ENCODE measurements around the gene TEAD1.
"Not testable (repeated sequence)": the region's sequence is repeated elsewhere in the genome, so short reads cannot be mapped to it uniquely, and the experiment has no call there.

TEAD1 gene

GRCh38 chr11:12737024-12737423, 62.8 kb downstream of the TEAD1 start:
- DNase-seq (ENCODE audit: low read depth): no peak

- no peak for DNase-seq (ENCODE audit: low read depth)
Measured at GRCh38 chr11:12741671-12742216, 67.5 kb downstream of the TEAD1 start.

- no peak for DNase-seq (ENCODE audit: low read depth)
Measured at GRCh38 chr11:12743834-12744449, 69.7 kb downstream of the TEAD1 start.

DNA sequence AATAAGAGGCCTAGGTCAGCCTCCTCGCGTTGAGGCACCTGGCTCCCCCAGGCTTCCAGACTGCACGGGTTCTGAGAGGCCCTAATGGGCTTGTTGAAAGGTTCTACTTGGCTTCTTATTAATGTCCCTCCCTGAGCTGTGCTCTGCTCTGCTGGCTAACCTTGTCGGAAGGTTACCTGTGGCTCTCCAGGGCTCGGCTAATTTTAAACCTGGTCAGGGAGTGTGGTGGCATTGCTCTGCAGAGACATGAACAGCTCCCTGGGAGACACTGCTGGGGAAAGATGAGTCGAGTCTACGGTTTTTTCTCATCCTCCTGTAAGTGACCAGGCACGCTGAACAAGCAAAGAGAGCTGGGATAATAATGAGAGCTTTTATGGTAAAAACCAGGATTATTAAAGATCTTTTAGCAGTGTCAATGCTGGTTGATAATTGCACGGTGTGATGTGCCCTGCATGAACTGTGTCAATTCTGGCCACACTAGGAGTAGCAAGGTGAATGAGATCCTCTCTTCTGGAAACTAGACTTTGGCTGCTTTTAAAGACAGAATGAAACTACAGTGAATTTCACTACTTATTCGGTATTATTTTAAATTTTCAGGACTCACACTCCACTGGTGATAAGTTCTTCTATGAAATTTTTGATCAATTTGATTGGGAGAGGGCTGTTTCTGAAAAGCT, 70.7 kb downstream of the TEAD1 start:
- DNase-seq (ENCODE audit: low read depth): no peak

GRCh38 chr11:12745787-12746186, 71.6 kb downstream of the TEAD1 start:
- no peak for DNase-seq (ENCODE audit: low read depth)

DNA sequence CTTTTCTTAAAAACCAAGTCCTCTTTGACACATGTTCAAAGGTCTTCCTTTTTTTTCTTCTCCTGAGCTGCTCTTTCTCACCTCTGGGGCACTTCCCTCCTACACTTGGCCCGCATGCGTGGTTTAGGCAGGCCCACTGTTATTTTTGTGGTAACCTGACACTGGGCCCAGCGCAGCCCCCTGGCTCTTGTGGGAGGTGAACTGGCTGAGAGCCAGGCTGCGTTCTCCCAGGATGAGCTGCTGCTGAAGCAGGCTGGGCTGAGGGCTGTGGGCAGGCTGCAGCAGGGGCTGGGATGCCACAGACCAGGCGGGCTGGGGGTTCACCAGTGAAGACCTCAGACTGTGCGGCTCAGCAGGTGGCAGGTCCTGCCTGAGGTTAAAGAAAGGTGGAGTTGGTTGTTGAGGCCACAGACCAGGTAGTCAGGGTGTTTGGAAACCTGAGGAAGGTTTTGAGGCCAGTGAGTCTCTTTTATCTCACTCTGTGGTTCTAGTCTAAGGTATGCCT, 72.4 kb downstream of the TEAD1 start:
- no peak for DNase-seq (ENCODE audit: low read depth)

DNA sequence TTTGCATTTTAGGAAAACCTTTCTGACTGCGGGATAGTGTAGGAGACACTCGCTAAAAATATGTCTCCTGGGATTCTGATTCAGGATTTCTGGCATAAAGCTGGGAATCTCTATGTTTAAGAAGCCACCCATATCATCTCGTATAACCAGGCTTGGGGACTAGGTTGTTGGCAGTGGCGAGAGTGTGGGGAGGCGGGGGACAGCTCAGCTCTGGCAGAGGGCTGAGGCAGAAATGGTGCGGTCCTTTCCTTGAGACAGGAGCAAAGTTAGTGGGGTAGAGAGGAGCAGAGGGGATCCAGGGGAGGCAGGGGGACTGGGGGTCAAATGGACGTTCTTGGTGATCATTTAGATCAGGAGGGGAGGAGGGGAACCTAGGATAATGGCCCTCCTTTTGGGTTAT, 74.3 kb downstream of the TEAD1 start:
- no peak for DNase-seq (ENCODE audit: low read depth)

- DNase-seq (ENCODE audit: low read depth): no peak
Measured at GRCh38 chr11:12749442-12749841, 75.2 kb downstream of the TEAD1 start.

DNA sequence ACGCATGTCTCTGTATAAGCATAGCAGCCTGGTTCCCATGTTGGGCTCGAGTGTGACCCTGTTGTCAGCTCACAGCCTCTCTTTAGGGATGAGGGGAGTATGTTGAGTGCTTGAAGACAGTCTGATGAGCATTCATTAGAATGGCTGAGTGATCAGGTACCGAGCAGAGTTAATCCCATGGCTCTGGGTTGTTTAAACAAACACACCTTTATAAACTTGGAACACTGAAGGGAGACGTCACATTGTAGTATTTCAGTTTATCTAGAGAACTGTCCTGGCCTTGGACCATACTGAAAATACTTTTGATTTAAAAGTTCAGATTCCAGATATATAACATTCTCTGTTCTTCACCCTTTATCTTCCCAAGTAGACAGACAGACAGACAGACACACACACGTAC, 76.0 kb downstream of the TEAD1 start:
- no peak for DNase-seq (ENCODE audit: low read depth)

GRCh38 chr11:12752868-12753524, 78.8 kb downstream of the TEAD1 start:
- no peak for DNase-seq (ENCODE audit: low read depth)

DNA sequence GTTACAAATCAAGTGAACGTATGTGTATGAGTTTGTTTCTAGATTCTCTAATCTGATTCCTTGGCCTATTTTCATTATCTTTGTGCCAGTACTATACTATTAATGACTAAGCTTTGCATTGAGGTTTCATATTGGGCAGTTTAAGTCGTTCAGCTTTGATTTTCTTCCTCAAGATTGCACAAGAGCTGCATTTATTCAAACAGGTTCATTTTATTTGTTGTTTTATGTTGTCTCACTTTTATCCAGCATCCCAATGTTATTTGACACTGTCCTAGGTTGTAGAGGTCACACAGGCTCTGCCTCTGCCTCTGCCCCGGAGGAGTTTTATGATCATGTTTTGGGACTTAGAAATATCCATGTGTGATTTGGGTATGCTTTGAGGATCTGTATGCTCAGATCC, 79.8 kb downstream of the TEAD1 start:
- no peak for DNase-seq (ENCODE audit: low read depth)

DNA sequence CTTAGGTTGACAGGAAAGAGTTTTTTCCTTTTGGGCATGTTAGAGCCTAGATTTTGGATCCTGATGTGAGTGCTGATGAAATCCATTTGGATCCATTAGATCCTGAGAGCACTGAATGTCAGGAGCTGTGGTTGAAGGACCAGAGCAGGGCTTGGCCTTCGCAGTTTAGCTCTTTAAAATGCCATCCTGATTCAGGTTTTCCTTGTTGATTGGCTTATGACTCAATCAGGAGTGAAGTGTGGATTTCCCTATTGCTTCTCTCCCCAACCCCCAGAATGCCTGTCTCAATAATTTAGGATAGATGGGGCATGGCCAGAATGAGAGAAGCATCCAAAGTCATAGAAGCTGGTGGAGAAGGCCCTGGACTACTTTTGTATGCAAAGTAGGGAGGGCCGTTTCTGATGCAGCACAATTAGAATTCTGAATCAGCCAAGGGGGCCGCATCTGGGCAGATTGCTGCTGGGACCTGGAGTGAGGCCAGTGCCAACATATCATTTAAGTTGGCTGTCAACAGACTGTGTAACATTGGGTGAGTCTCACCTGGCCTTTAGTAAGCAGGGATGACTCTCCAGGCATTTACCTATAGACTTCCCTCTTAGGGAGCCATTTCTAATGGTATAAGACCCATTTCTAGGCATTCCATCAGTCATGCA, 80.5 kb downstream of the TEAD1 start:
- DNase-seq (ENCODE audit: low read depth): no peak

- DNase-seq (ENCODE audit: low read depth): no peak
Measured at GRCh38 chr11:12755510-12756453, 81.6 kb downstream of the TEAD1 start.

GRCh38 chr11:12756454-12756806, 82.2 kb downstream of the TEAD1 start:
- no peak for DNase-seq (ENCODE audit: low read depth)

- DNase-seq (ENCODE audit: low read depth): no peak
Measured at GRCh38 chr11:12756867-12757266, 82.6 kb downstream of the TEAD1 start.

DNA sequence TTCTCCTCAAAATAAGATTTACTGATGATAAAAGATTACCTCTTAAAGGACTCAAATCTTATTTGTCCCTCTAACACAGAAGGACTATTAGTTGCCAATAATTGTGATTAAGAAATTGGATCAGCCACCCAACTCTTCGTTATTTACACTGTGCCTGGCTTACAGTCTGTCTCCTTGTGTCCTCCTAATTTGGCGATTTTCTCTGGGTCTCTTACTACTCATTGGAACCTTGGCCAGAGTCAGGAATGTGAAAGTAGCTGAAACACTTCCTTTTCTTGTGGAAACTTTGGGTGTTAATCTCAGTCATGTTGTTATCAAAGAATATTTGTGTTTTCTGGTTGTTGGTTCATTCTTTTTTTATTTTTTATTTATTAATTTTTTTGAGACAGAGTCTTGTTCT, 83.2 kb downstream of the TEAD1 start:
- DNase-seq (ENCODE audit: low read depth): no peak

DNA sequence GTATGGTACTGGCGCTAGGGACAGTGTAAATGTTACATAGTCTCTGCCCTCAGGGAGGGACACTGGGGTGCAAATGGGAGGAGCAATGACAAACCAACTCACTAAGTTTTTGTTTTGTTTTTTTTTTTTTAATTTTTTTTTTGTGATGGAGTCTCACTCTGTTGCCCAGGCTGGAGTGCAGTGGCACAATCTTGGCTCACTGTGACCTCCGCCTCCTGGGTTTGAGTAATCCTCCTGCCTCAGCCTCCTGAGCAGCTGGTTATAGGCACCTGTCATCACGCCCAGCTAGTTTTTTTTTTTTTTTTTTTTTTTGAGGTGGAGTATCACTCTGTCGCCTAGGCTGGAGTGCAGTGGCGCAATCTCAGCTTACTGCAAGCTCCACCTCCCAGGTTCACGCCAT, 83.9 kb downstream of the TEAD1 start:
- not testable (repeated sequence) for DNase-seq (ENCODE audit: low read depth)

GRCh38 chr11:12761029-12761428, 86.8 kb downstream of the TEAD1 start:
- DNase-seq (ENCODE audit: low read depth): no peak

- no peak for DNase-seq (ENCODE audit: low read depth)
Measured at GRCh38 chr11:12762278-12762677, 88.1 kb downstream of the TEAD1 start.

GRCh38 chr11:12762696-12763324, 88.6 kb downstream of the TEAD1 start:
- DNase-seq (ENCODE audit: low read depth): no peak
